HepG2 (cell line): ENCODE results near the gene STK11. TPM values are rescaled to one million over a fixed set of nuclear protein-coding genes. Genes with fewer than 3 reads are reported as not detected.

ENCODE experiments used
- CHD4 ChIP-seq: fragments of 200-600 bp; sonication (generic); IDR thresholded peaks from 2 replicates; pipeline ENCODE4 v1.7.0; 2017; ENCODE audit warnings: mild to moderate bottlenecking, low read length, borderline replicate concordance
- EEA1 ChIP-seq: sonication (generic); formaldehyde crosslinking; IDR thresholded peaks from 2 replicates; pipeline ENCODE4 v1.5.1; 2020; ENCODE audit warnings: mild to moderate bottlenecking, missing genetic modification reagents, borderline replicate concordance
- GPN1 ChIP-seq: sonication (generic); formaldehyde crosslinking; IDR thresholded peaks from 2 replicates; pipeline ENCODE4 v1.5.1; 2020; ENCODE audit warnings: missing genetic modification reagents, borderline replicate concordance
- HNRNPLL ChIP-seq: fragments of 200-400 bp; formaldehyde crosslinking; IDR thresholded peaks from 2 replicates; pipeline ENCODE4 v1.6.1; 2017; ENCODE audit warnings: mild to moderate bottlenecking, low read depth, low read length; ENCODE audit not compliant: poor library complexity, severe bottlenecking
- IRX3 ChIP-seq: sonication (generic); formaldehyde crosslinking; IDR thresholded peaks from 2 replicates; pipeline ENCODE4 v1.8.1; 2023; ENCODE audit warnings: mild to moderate bottlenecking, low read depth, missing genetic modification reagents, borderline replicate concordance
- NR3C1 ChIP-seq: sonication (generic); formaldehyde crosslinking; IDR thresholded peaks from 2 replicates; pipeline ENCODE4 v1.4.0; 2020; ENCODE audit warnings: missing genetic modification reagents
- PAX8 ChIP-seq: sonication (generic); formaldehyde crosslinking; IDR thresholded peaks from 2 replicates; pipeline ENCODE4 v1.8.0; 2022; ENCODE audit warnings: mild to moderate bottlenecking, missing genetic modification reagents, borderline replicate concordance
- PHF20 ChIP-seq: sonication (generic); formaldehyde crosslinking; IDR thresholded peaks from 2 replicates; pipeline ENCODE4 v1.5.0; 2020; ENCODE audit warnings: mild to moderate bottlenecking, missing genetic modification reagents
- PRDM4 ChIP-seq: sonication (generic); formaldehyde crosslinking; IDR thresholded peaks from 2 replicates; pipeline ENCODE4 v1.9.0; 2021; ENCODE audit warnings: missing genetic modification reagents, borderline replicate concordance
- SIN3A ChIP-seq: IDR thresholded peaks from 2 replicates; pipeline ENCODE4 v1.6.1; 2011; ENCODE audit warnings: low read depth, mild to moderate bottlenecking, control low read depth, low read length, borderline replicate concordance
- SRSF4 ChIP-seq: fragments of 200-400 bp; formaldehyde crosslinking; IDR thresholded peaks from one replicate; pipeline ENCODE4 v1.6.1; 2018; ENCODE audit warnings: mild to moderate bottlenecking, low read depth, low read length, moderate library complexity; ENCODE audit not compliant: poor library complexity, severe bottlenecking
- TEF ChIP-seq: sonication (generic); formaldehyde crosslinking; IDR thresholded peaks from 2 replicates; pipeline ENCODE4 v1.5.0; 2020; ENCODE audit warnings: missing genetic modification reagents
- TOPORS ChIP-seq: sonication (generic); formaldehyde crosslinking; IDR thresholded peaks from 2 replicates; pipeline ENCODE4 v1.8.0; 2023; ENCODE audit warnings: mild to moderate bottlenecking, missing genetic modification reagents
- XRCC5 ChIP-seq: fragments of 200-400 bp; formaldehyde crosslinking; optimal IDR thresholded peaks from 2 replicates; pipeline ENCODE3; 2017; ENCODE audit warnings: mild to moderate bottlenecking, low read length
- ZFP1 ChIP-seq: IDR thresholded peaks from 2 replicates; pipeline ENCODE4 v1.6.1; 2016
- ZFP37 ChIP-seq: sonication (generic); formaldehyde crosslinking; IDR thresholded peaks from 2 replicates; pipeline ENCODE4 v1.4.0; 2020; ENCODE audit warnings: missing genetic modification reagents, borderline replicate concordance
- ZNF138 ChIP-seq: sonication (generic); formaldehyde crosslinking; IDR thresholded peaks from 2 replicates; pipeline ENCODE4 v1.5.0; 2020; ENCODE audit warnings: mild to moderate bottlenecking, low read depth, missing genetic modification reagents
- ZNF335 ChIP-seq: sonication (generic); formaldehyde crosslinking; IDR thresholded peaks from 2 replicates; pipeline ENCODE4 v1.4.0; 2020; ENCODE audit warnings: missing genetic modification reagents
- ZNF670 ChIP-seq: sonication (generic); formaldehyde crosslinking; IDR thresholded peaks from 2 replicates; pipeline ENCODE4 v1.8.0; 2022; ENCODE audit warnings: mild to moderate bottlenecking, missing genetic modification reagents, borderline replicate concordance
- ZNF746 ChIP-seq: sonication (generic); formaldehyde crosslinking; IDR thresholded peaks from 2 replicates; pipeline ENCODE4 v1.8.0; 2022; ENCODE audit warnings: mild to moderate bottlenecking, missing genetic modification reagents
- polyA plus RNA-seq, 8 experiments: library from polyadenylated mRNA; depleted of rRNA in 3 of 8; stranded (reverse) in 7 of 8; unstranded in 1 of 8; fragments of >200 nt; fragmentation: Illumina TruSeq in 4 of 8; extraction: Trizol in 4 of 8; gene quantifications; 2 replicates each; pipeline versions ENCODE4 v1.2.1 to v1.2.3, GENCODE V29; 2011 to 2016; ENCODE audit warnings: low read depth in 4 of 8, missing spikeins in 1 of 8, mixed read lengths in 1 of 8; ENCODE audit not compliant: insufficient read depth in 1 of 8
- total RNA-seq, 5 experiments: library from RNA; depleted of rRNA; stranded (reverse); fragments of >200 nt; fragmentation: Illumina TruSeq; extraction: Trizol; gene quantifications; 2 replicates each; pipeline ENCODE4 v1.2.3, GENCODE V29; 2016; ENCODE audit warnings: low read depth in 1 of 5
- TF ChIP-seq, protein P1 (sequence below): sonication (generic); formaldehyde crosslinking; IDR thresholded peaks from 2 replicates; pipeline ENCODE4 v1.4.0; 2020; ENCODE audit warnings: mild to moderate bottlenecking, low read depth, missing genetic modification reagents
- TF ChIP-seq, protein P2 (sequence below): sonication (generic); formaldehyde crosslinking; IDR thresholded peaks from 2 replicates; pipeline ENCODE4 v1.8.0; 2022; ENCODE audit warnings: missing genetic modification reagents, low read depth, mild to moderate bottlenecking, borderline replicate concordance
- TF ChIP-seq, protein P3 (sequence below): IDR thresholded peaks from 2 replicates; pipeline ENCODE4 v1.6.1; 2016; ENCODE audit warnings: mild to moderate bottlenecking, missing biosample characterization, missing genetic modification reagents

The STK11 gene
- total and polyA plus RNA-seq, 2 of the 13 experiments (the other 11 are each of a cell fraction or from before 2014, with no cell fraction given), result 27.5 to 43.6 TPM

- TF ChIP-seq PHF20 (CRISPR knock-in tag) (0 out of 2 replicates have a peak, but pooled peaks have one; percentile 12), XRCC5 (peak; percentile 84), ZFP1 (no peak), TOPORS (no peak), TEF (CRISPR knock-in tag) (no peak), PAX8 (CRISPR knock-in tag) (peak; percentile 91; the same call in 1 of the 2 replicates), ZFP37 (CRISPR knock-in tag) (no peak), HNRNPLL (peak; percentile 30), EEA1 (CRISPR knock-in tag) (no peak), GPN1 (CRISPR knock-in tag) (no peak), IRX3 (no peak), ZNF335 (peak; percentile 9; the same call in 1 of the 2 replicates), ZNF746 (CRISPR knock-in tag) (no peak), SRSF4 (no peak), CHD4 (no peak), SIN3A (peak; percentile 2; the same call in 1 of the 2 replicates), ZNF670 (peak; percentile 4; the same call in 1 of the 2 replicates), NR3C1 (no peak), PRDM4 (CRISPR knock-in tag) (no peak), ZNF138 (CRISPR knock-in tag) (no peak)
- TF ChIP-seq, protein P1, sequence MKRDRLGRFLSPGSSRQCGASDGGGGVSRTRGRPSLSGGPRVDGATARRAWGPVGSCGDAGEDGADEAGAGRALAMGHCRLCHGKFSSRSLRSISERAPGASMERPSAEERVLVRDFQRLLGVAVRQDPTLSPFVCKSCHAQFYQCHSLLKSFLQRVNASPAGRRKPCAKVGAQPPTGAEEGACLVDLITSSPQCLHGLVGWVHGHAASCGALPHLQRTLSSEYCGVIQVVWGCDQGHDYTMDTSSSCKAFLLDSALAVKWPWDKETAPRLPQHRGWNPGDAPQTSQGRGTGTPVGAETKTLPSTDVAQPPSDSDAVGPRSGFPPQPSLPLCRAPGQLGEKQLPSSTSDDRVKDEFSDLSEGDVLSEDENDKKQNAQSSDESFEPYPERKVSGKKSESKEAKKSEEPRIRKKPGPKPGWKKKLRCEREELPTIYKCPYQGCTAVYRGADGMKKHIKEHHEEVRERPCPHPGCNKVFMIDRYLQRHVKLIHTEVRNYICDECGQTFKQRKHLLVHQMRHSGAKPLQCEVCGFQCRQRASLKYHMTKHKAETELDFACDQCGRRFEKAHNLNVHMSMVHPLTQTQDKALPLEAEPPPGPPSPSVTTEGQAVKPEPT (CRISPR knock-in tag), result no peak
- TF ChIP-seq, protein P2, sequence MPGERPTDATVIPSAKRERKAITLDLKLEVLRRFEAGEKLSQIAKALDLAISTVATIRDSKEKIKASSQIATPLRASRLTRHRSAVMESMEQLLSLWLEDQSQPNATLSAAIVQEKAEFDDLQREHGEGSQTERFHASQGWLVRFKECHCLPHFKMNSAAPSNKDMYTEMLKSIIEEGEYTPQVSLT (CRISPR knock-in tag), result no peak
- TF ChIP-seq, protein P3, sequence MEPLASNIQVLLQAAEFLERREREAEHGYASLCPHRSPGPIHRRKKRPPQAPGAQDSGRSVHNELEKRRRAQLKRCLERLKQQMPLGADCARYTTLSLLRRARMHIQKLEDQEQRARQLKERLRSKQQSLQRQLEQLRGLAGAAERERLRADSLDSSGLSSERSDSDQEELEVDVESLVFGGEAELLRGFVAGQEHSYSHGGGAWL (CRISPR knock-in tag), result no peak; the same call in 1 of the 2 replicates
Observed at GRCh38 chr19:1243768-1244692, 38.5 kb downstream of the STK11 start (continued).
